NCI-H1417 treated with DMSO at 0.1 percent for 48 hours (cell line): ENCODE data around the gene GFI1B.
"Not testable (repeated sequence)": the region's sequence is repeated elsewhere in the genome, so short reads cannot be mapped to it uniquely, and the experiment has no call there.

Source experiments
- DNase-seq: peaks from one replicate; lab custom pipeline; 2025; lab: John Stamatoyannopoulos, UW

GFI1B gene

DNA sequence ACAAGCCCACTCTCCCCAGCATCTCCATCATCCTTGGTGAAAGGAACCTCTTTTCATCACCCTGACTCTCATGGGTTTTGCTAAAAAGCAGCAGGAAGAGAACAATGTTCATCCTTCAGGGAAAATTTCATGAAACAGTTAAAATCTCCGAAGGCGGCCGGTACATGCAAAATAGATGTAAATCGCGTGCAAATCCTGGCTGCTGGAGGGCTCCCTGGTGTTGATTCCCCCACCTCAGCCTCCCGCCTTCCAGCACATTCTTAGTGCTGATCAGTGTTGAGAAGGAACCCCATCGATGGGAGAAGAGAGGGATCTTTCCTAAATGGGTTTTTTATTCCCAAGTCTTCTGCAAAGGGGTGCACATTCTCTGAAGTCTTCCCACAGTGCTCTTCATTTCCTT lies 8.7 kb upstream of the GFI1B start:
- DNase-seq: no peak

DNA sequence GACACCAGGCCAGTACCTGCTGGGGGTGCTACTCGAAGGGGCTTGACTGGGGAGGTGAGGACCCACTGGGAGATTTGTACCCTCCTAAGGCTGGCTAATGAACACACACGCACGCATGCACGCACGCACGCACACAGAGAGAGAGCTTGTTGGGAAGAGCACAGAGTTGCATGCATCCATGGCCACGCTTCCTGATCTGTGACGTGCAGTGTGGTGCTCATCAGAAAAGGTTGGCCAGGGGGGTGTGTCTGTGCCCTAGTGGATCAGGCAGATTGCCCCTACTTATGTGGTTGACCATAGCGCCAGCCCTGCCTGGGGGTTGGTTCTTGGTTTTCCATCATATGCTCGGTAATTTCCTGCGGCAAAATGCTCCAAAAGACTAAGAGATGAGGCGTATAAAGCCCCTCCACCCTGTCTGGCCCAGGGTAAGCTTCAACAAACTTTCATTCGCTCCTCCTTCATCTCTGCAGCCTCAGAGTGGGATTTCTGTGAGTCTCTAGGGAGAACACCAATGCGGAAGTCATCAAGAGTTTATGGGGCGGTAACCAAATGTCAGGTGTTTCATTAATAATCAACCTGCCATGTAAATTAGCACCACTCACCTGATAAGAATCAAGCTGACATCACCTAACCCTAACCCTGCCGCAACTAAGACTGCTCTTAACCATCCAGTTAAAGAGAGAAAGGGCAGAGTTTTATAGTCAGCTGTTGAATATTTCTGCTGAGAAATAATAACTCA lies 8.0 kb upstream of the GFI1B start:
- no peak for DNase-seq

DNA sequence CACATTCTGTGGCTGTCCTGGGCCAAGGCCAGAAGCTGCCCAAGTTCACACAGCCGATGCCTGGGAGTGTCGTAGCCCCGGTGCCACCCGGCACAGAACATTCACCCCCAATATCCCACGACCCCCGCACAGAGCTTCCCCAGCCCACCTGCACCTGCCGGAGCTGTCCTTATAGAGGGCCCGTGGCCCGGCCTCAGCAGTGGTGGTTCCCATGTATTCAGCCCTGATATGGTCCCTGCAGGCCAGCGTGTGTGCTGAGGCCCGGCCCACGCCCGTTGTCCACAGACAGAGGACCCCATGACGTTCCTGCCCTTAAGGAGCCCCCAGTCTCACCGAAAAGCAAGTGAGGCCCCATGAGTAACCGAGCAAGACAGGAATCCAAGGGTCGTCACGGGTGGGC lies 5.3 kb upstream of the GFI1B start:
- DNase-seq: no peak

DNA sequence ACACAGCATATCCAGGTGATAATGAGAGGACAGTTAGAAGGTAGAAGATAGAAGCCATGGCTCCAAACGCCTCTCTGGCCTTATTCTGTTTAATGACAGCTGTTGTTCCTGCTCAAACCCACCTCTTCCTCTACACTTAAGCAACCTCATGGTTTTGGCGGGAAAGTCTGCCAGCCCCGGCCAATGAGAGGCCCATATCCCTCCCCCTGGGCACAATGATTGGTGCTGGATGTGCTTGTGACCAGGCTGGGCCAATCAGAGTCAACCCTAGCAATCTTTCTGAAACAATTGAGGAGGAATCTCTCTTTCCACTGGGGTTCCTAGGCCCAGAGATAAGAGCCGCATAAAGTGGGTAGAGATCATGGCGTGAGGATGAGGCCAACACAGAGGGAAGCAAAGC lies 4.8 kb upstream of the GFI1B start:
- no peak for DNase-seq

DNA sequence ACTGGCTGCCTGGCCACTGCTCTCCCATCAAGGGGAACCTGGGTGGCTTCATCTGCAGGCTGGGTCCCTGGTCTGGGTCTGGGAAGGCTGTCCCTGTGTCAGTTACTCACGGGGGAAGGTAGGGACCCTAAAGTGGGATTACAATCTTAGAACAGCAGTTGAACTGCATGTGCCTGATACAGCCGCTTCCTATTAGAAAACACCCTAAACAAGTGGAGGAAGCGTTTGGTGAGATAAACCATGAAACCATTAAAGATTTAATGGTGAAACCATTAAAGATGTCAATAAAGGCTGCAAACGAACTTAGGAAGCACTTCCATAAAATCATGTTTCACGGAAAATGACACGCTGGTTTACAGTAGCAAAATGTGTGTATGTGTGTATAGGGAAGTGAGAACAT lies 2.5 kb upstream of the GFI1B start:
- DNase-seq: no peak

DNA sequence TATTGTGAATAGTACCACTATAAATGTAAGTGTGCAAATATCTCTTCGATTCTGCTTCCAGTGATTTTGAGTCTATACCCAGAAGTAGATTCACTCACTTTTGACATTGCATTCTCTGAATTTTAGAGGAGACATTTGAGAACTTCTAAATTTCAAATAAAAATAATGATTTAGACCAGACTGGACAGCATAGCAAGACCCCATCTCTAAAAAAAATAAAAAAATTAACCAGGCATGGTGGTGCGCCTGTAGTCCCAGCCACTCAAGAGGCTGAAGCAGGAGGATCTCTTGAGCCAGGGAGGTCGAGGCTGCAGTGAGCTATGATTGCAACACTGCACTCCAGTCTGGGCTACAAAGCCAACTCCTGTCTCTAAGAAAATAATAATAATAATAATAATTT lies 1.9 kb upstream of the GFI1B start:
- no peak for DNase-seq

DNA sequence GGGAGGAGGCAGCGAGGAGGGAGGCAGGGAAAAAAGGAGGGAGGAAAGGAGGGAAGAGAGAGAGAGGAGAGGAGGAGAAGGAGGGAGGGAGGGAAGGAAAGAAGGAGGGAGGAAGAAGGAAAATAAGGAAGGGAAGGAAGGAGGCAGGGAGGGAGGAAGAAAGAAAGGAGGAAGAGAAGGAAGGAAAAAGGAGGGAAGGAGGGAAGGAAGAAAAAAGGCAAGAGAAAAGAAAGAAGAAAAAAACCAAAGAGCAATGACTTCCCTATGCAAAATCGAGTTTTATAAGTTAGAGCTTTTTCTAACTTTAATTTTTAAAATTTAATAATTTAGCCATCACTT lies 413 bp upstream of the GFI1B start:
- no peak for DNase-seq

DNA sequence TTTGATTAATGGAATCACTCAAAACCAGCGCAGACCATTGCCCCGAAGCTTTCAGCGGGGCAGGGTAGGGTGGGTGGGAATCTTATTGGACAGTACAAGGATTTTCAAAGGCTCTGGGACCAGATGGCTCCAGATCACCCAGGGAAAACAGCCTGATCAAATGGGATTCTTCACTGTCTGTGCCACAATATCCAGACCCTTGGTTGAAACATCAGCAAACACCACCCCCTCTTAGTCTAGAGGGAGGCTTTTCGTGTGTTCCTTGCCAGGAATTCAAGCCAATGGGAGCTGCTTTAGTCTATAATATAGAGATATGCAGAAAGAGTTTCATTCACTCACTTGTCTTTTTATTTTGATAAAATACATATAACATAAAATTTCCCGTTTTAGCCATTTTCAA lies 1.7 kb downstream of the GFI1B start:
- DNase-seq: no peak

DNA sequence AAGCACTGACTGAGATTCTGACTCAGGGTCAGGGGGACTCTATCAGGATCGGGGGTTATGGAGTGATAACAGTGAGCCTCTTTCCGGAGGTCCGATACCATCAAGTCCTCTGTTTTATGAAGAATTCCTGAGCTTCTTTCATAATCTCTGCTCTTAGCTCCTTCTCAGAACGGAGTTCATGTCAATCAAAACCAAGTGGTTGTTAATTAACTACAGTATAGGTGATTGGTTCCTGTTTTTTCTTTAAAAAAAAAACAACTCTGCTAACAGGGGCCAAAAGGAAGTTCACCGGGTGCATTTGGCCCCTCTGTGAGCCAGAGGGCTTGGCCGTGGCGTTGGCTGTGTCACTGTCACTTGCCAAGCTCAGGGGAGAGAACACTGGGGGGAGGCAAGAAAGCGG lies 4.0 kb downstream of the GFI1B start:
- no peak for DNase-seq

DNA sequence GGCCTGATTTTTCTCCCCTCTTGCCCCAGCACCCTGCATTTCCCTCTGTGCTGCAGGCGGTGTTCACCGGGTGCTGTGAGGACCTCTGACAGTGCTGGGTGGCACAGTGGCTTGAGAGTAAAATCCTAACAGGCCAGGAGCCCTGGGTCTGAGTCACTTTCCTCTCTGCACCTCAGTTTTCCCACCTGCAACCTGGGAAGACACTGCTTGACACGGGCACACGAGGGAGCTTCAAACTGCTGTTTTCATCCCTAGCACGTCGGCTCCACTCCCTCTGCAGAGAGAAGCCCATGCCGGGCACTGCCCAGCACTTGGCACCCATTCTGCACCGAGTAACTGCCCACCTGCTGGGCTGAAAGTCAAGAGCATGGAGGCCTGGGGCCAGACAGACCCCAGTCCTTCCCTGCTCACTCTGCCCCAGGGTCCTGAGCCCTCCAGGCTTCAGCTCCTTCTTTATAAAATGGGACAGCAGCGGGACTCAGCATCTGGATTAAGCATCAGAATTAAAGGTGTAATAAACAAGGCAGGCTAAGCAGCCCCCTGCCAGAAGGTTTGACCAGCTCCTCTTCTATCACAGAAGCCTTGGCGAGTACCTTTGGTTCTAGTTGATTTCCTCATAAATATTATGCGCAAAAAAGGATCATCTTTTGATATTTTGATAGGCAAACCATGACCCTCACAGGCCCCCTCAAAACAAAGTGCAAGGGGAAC lies 5.2 kb downstream of the GFI1B start:
- no peak for DNase-seq

DNA sequence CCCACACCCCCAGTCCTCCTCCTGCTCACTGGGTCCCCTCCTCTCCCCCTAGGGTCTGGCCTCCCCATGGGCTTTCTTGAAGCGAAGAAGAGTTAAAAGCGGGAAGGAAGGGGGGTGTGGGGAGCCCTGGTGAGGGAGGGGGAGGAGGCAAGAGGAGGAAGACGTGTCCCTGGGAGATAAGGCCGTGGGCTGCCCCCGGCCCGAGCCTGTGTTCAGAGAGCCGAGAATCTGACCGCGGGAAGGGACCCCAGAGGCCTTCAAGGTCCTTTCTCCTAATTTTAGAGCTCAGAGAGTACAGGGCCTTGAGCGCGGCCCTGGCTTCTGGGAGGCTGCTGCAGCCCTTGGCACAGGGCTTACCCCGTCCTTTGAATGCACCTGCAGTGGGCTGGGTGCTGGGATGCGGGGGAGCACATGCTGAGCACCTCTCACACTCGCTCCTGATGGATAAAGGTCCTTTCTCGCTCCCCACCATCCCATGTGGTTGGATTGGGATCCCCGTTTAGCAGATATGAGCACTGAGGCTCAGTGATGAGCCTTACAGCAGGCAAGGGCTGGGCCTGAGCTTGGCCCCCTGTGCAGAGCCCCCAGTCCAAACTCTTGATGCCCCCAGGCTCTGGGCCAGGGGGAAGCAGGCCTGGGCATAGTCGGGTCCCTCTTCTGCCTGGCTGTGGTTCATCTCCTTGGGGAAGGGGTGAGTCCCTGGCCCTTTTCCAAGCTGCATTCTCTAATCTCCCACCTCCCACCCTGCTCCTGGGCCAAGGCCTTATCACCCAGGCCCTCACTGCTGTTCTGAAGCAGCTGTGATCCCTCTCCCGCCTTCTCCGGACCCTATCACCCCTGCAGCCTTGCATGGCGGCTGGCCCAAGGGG lies 5.9 kb downstream of the GFI1B start:
- DNase-seq: no peak

DNA sequence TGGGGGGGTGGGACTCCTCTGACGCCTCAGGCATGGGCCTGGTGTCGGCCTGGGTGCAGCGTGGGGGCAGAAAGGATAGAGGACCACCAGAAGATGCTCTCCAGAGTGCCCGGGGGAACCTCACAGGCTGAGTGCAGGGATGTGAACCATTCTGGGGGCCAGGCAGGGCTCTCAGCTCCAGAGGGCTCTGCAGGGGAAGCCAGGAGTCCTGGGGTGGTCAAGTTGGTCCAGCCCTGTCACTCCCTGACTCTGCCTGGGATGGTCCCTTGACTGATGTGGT lies 6.5 kb downstream of the GFI1B start:
- no peak for DNase-seq

DNA sequence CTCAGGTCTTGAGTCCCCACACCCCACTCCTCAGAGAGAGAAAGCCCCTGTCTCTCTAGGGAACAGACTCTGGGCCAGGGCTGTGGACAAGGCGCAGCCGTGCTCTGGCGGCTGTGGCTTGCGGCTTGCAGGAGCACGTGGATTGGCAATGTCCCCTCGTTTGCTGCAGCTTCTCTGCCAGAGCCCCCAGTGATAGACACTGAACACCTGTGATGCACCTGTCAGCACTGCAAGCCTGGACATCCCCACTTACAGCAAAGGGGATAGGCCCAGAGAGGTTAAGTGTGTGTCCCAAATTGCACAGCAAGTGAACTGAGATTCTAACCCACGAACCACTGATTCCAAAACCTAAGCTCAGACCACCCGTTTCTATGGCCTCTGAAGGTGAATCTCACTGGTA lies 7.0 kb downstream of the GFI1B start:
- DNase-seq: no peak

DNA sequence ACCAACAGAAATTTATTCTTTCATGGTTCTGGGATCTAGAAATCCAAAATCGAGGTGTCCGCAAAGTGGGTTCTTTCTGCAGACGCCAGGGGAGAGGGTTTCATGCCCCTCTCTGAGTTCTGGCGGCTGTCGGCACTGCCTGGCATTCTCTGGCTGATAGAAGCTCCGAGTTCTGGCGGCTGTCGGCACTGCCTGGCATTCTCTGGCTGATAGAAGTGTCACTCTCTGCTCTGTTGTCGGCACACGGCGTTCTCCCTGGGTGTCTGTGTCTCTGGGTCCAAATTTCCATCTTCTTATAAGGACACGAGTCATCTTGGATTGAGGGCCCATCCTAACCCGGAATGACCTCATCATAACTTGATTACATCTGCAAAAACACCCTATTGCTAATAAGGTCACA lies 7.6 kb downstream of the GFI1B start:
- no peak for DNase-seq

DNA sequence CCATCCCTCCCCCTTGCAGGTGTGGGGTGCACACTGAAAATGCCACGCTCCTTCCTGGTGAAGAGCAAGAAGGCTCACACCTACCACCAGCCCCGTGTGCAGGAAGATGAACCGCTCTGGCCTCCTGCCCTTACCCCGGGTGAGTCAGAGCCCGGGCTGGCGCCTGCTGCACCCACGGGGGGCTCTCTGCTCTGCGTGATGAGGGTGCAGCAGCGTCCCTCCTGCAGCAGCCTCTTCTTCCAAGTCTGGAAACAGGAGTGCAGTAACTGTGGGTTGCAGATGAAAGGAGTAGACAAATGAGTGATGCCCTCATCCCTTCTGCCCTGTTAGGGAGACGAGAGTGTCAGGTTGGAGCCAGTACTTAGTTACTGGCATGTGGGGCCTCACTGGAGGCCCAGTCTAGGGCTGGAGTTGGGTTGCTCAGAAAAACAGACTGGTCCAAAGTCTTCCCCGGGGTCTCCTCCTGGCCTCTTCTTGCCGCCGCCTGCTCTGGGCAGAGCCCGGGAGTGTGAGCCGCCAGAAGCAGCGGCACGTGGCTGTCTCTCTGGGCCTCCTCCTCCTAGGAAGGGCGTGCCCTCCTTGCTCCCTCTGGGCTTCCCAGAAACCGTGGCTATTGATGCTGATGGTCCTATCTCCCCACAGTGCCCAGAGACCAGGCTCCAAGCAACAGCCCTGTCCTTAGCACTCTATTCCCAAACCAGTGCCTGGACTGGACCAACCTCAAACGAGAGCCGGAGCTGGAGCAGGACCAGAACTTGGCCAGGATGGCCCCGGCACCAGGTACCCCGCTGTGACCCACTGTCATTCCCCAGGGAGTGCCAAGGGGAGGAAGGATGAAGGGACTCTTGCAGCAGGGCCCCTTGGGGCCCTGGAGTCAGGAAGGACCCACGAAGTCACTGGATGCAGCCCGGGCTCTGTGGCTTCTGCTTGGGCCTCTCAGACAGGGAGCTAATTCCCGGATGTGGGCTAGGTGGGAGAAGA lies 8.4 kb downstream of the GFI1B start:
- DNase-seq: no peak

DNA sequence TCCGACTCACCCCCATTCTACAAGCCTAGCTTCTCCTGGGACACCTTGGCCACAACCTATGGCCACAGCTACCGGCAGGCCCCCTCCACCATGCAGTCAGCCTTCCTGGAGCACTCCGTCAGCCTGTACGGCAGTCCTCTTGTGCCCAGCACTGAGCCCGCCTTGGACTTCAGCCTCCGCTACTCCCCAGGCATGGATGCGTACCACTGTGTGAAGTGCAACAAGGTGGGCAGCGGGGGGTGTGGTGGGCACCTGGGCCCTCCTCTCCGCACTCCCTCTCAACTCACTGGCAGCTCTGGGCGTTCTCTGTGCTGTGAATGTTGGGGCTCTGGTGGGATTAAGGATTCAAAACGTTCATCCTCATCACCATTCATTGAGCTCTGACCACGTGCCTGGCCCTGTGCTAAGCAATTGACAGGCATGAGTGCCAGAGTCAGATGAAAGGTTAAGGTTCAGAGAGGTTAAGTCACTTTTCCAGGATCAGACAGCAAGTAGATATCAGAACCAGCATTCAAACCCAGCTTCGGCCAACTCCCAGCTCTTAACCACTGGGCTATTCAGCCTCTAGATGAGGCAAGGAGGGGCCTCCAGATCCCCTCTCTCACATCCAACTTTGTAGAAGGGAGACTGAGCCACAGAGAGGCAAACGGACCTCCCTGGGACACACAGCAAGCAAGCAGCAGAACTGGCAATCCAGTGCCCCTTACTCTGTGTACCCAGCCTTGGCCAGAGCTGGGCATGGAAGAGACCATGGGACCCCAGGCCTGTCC lies 9.9 kb downstream of the GFI1B start:
- no peak for DNase-seq

DNA sequence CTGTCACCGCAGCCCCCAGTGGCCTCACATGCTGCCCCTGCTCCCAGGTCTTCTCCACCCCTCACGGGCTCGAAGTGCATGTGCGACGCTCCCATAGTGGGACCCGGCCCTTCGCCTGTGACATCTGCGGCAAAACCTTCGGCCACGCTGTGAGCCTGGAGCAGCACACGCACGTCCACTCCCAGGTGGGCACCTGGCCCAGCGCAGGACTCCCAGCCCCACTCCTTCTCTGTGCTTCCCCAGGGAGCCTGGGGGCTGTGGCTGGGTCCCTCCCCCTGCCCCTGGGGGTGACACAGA lies 10.5 kb downstream of the GFI1B start:
- no peak for DNase-seq

DNA sequence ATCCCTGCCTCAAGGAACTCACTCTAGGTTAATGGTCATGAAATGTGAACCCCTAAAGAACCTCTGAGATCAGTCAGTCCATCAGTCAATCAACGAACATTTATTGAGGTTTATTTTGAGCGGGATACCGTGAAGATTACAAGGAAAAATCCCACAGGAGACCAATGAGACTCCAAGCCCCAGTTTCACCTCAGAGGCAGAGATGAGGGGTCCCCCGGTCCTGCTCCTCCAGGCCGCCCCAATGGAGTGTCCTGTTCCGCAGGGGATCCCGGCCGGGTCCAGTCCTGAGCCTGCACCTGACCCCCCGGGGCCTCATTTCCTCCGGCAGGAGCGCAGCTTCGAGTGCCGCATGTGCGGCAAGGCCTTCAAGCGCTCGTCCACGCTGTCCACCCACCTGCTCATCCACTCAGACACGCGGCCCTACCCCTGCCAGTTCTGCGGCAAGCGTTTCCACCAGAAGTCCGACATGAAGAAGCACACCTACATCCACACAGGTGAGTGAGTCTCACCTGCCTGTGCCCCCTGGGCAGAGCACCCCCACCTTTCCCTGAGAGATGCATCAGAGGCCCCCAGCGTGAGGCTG lies 11.0 kb downstream of the GFI1B start:
- DNase-seq: no peak

DNA sequence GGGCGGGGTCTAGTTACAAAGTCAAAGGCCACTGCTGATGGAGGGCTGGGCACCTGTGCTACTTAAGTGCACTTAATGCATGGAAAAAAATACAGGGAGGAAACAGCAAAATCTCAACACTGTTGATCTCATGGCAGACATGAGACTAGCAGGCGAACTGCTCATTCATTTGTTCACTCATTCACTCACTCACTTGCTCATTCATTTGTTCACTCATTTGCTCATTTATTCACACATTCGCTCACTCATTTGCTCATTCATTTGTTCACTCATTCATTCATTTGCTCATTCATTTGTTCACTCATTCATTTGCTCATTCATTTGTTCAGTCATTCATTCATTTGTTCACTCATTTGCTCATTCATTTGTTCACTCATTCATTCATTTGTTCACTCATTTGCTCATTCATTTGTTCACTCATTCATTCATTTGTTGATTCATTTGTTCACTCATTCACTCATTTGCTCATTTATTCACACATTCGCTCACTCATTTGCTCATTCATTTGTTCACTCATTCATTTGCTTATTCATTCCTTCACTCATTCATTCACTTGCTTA lies 11.6 kb downstream of the GFI1B start:
- not testable (repeated sequence) for DNase-seq

DNA sequence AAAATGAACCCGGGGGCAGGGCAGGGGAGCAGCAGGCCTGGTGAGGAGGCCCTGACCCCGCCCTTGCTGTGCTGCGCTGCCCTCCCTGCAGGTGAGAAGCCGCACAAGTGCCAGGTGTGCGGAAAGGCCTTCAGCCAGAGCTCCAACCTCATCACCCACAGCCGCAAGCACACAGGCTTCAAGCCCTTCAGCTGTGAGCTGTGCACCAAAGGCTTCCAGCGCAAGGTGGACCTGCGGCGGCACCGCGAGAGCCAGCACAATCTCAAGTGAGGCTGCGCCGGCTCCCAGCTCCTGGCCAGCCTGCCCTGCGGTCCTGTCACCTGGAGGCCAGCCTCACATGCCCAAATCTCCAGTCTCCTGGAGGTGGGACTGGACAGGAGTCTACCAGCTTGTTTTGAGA lies 12.3 kb downstream of the GFI1B start:
- no peak for DNase-seq
